H1 (cell line): ENCODE measurements around the gene CGNL1. TPM values are rescaled to one million over a fixed set of nuclear protein-coding genes. Genes with fewer than 3 reads are reported as not detected.

ENCODE experiments used
- CTCF ChIA-PET: fragments of 300-600 bp; sonication (Branson Sonifier 250); formaldehyde crosslinking; loops from one replicate; lab custom pipeline; 2021; ENCODE audit not compliant: partially characterized antibody; lab: Charles Lee
- POLR2A ChIA-PET: fragments of 300-600 bp; sonication (Branson Sonifier 250); formaldehyde crosslinking; loops from one replicate; lab custom pipeline; 2021; ENCODE audit warnings: inconsistent platforms; ENCODE audit not compliant: partially characterized antibody; lab: Charles Lee
- DNase-seq, 2 experiments: peaks; one replicate each; pipeline versions ENCODE4 v3.0.0 to v3.0.0-alpha.2; 2010 to 2022; ENCODE audit warnings: low spot score in 2 of 2, low read depth in 1 of 2, mixed read lengths in 1 of 2
- FAIRE-seq: peaks from 2 replicates; lab custom pipeline; 2011; peaks lifted over from hg19 to GRCh38; lab: Jason Lieb, UNC
- H2AFZ ChIP-seq: 2 replicates; pipeline ENCODE4 v1.8.1; 2012; ENCODE audit warnings: low read length, inconsistent platforms
- H2AK5ac ChIP-seq: 2 replicates; pipeline ENCODE4 v1.6.1; 2013; ENCODE audit warnings: low read depth, low read length
- H2BK120ac ChIP-seq: replicated peaks from 2 replicates; pipeline ENCODE3; 2013; ENCODE audit warnings: low read depth, low read length, inconsistent platforms
- H2BK12ac ChIP-seq: 2 replicates; pipeline ENCODE4 v1.6.1; 2013; ENCODE audit warnings: low read depth, low read length
- H2BK15ac ChIP-seq: 2 replicates; pipeline ENCODE4 v1.6.1; 2013; ENCODE audit warnings: low read length
- H2BK20ac ChIP-seq: 2 replicates; pipeline ENCODE4 v1.6.1; 2013; ENCODE audit warnings: low read length
- H2BK5ac ChIP-seq: 2 replicates; pipeline ENCODE4 v1.6.1; 2013; ENCODE audit warnings: low read depth, low read length
- H3K14ac ChIP-seq: 2 replicates; pipeline ENCODE4 v1.6.1; 2013; ENCODE audit warnings: inconsistent platforms; ENCODE audit not compliant: insufficient read length
- H3K18ac ChIP-seq: 2 replicates; pipeline ENCODE4 v1.6.1; 2013; ENCODE audit warnings: low read length; ENCODE audit errors: extremely low read depth
- H3K23ac ChIP-seq: 2 replicates; pipeline ENCODE4 v1.6.1; 2013; ENCODE audit warnings: inconsistent platforms; ENCODE audit not compliant: insufficient read length
- H3K23me2 ChIP-seq: 2 replicates; pipeline ENCODE4 v1.6.1; 2013; ENCODE audit warnings: low read depth, low read length
- H3K27ac ChIP-seq: 2 replicates; pipeline ENCODE4 v1.6.1; 2011; ENCODE audit warnings: low read depth, low read length, inconsistent platforms
- H3K27me3 ChIP-seq, 4 experiments: replicated peaks in 1 of 4; 1 replicate in 1 of 4; 2 replicates in 3 of 4; pipeline versions ENCODE4 v1.6.1 to v1.8.1; 2011 to 2013; ENCODE audit warnings: low read length in 3 of 4, mild to moderate bottlenecking in 3 of 4, inconsistent platforms in 2 of 4, mixed read lengths in 2 of 4, moderate library complexity in 1 of 4; ENCODE audit not compliant: control insufficient read depth in 3 of 4, insufficient read depth in 3 of 4; ENCODE audit errors: extremely low read depth in 1 of 4
- H3K36me3 ChIP-seq, 4 experiments: 2 replicates each; pipeline versions ENCODE4 v1.6.1 to v1.8.1; 2011 to 2013; ENCODE audit warnings: mild to moderate bottlenecking in 4 of 4, low read length in 3 of 4, moderate library complexity in 2 of 4, control low read depth in 1 of 4, inconsistent platforms in 1 of 4; ENCODE audit not compliant: insufficient read depth in 4 of 4, control insufficient read depth in 2 of 4
- H3K4ac ChIP-seq: replicated peaks from 2 replicates; pipeline ENCODE3; 2013; ENCODE audit warnings: low read length, low read depth, mixed read lengths, inconsistent platforms; ENCODE audit not compliant: insufficient read length
- H3K4me1 ChIP-seq, 4 experiments: replicated peaks in 1 of 4; 1 replicate in 1 of 4; 2 replicates in 3 of 4; pipeline versions ENCODE4 v1.6.1 to v1.8.1; 2011 to 2013; ENCODE audit warnings: low read length in 3 of 4, inconsistent platforms in 2 of 4, mixed read lengths in 1 of 4; ENCODE audit not compliant: insufficient read depth in 4 of 4, control insufficient read depth in 3 of 4
- H3K4me2 ChIP-seq, 2 experiments: 2 replicates each; pipeline versions ENCODE4 v1.6.1 to v1.8.1; 2011 to 2013; ENCODE audit warnings: low read depth in 2 of 2, low read length in 2 of 2, control low read depth in 1 of 2, inconsistent platforms in 1 of 2, mild to moderate bottlenecking in 1 of 2; ENCODE audit not compliant: insufficient read depth in 1 of 2
- H3K4me3 ChIP-seq, 4 experiments: fragments of 200-600, 300-600 bp in 1 of 4; sonication (generic), shearing (Covaris generic), sonication (Bioruptor Twin) in 1 of 4; 2 replicates each; pipeline versions ENCODE4 v1.5.1 to v1.8.1; 2011 to 2016; ENCODE audit warnings: low read length in 4 of 4, low read depth in 3 of 4, control low read depth in 2 of 4, inconsistent platforms in 2 of 4, mild to moderate bottlenecking in 2 of 4, mixed read lengths in 1 of 4, moderate library complexity in 1 of 4; ENCODE audit not compliant: insufficient read depth in 2 of 4; ENCODE audit errors: extremely low read depth in 1 of 4
- H3K56ac ChIP-seq: replicated peaks from 2 replicates; pipeline ENCODE3; 2013; ENCODE audit warnings: low read depth, mild to moderate bottlenecking, mixed read lengths, low read length, inconsistent platforms; ENCODE audit not compliant: insufficient read length
- H3K79me1 ChIP-seq: 2 replicates; pipeline ENCODE4 v1.6.1; 2013; ENCODE audit warnings: low read depth, low read length, control low read depth
- H3K79me2 ChIP-seq, 2 experiments: 2 replicates each; pipeline versions ENCODE4 v1.6.1 to v1.8.1; 2012 to 2013; ENCODE audit warnings: low read length in 2 of 2, mild to moderate bottlenecking in 2 of 2, inconsistent platforms in 1 of 2; ENCODE audit not compliant: insufficient read depth in 2 of 2, control insufficient read depth in 1 of 2
- H3K9ac ChIP-seq, 4 experiments: replicated peaks in 1 of 4; 1 replicate in 1 of 4; 2 replicates in 3 of 4; pipeline versions ENCODE4 v1.6.1 to v1.8.1; 2011 to 2013; ENCODE audit warnings: low read depth in 3 of 4, low read length in 3 of 4, control low read depth in 2 of 4, mild to moderate bottlenecking in 2 of 4, moderate library complexity in 2 of 4, inconsistent platforms in 1 of 4; ENCODE audit errors: extremely low read depth in 1 of 4
- H3K9me3 ChIP-seq, 2 experiments: 2 replicates each; pipeline versions ENCODE4 v1.6.1 to v1.8.1; 2012 to 2013; ENCODE audit warnings: mild to moderate bottlenecking in 2 of 2, moderate library complexity in 2 of 2, control low read depth in 1 of 2, inconsistent platforms in 1 of 2, low read depth in 1 of 2, low read length in 1 of 2, mixed read lengths in 1 of 2; ENCODE audit not compliant: insufficient read depth in 2 of 2
- H4K20me1 ChIP-seq, 2 experiments: replicated peaks in 1 of 2; 2 replicates each; pipeline versions ENCODE3 to v1.8.1; 2011 to 2013; ENCODE audit warnings: inconsistent platforms in 2 of 2, low read length in 2 of 2, mild to moderate bottlenecking in 1 of 2; ENCODE audit not compliant: insufficient read depth in 2 of 2, control insufficient read depth in 1 of 2
- H4K5ac ChIP-seq: 2 replicates; pipeline ENCODE4 v1.6.1; 2013; ENCODE audit warnings: low read length, low read depth, mixed read lengths, inconsistent platforms; ENCODE audit not compliant: insufficient read length
- H4K8ac ChIP-seq: 2 replicates; pipeline ENCODE4 v1.8.0; 2013; ENCODE audit warnings: mild to moderate bottlenecking, moderate library complexity, low read length, inconsistent platforms; ENCODE audit not compliant: insufficient read depth; ENCODE audit errors: extremely low read depth
- H4K91ac ChIP-seq: replicated peaks from 2 replicates; pipeline ENCODE3; 2013; ENCODE audit warnings: low read length, mixed read lengths, inconsistent platforms; ENCODE audit not compliant: insufficient read length
- ASH2L ChIP-seq: fragments of 200-600, 300-600 bp; sonication (generic); IDR thresholded peaks from one replicate; pipeline ENCODE4 v1.7.1; 2017; ENCODE audit warnings: low read length
- CBX8 ChIP-seq: fragments of 300-800, 300-1000 bp; sonication (generic); IDR thresholded peaks from 2 replicates; pipeline ENCODE4 v1.7.1; 2016; ENCODE audit warnings: low read depth, low read length, borderline replicate concordance
- JUN ChIP-seq: IDR thresholded peaks from 2 replicates; pipeline ENCODE4 v1.6.1; 2011; ENCODE audit warnings: low read depth, mild to moderate bottlenecking, improper control_type of control experiment, low read length
- JUND ChIP-seq: IDR thresholded peaks from 2 replicates; pipeline ENCODE4 v1.6.1; 2011; ENCODE audit warnings: mild to moderate bottlenecking, improper control_type of control experiment, low read length
- KDM5A ChIP-seq: fragments of 200-600 bp; IDR thresholded peaks from 2 replicates; pipeline ENCODE4 v1.7.1; 2012; ENCODE audit warnings: mild to moderate bottlenecking, low read length, inconsistent platforms, mixed read lengths
- RNF2 ChIP-seq: fragments of 200-900, 300-1000 bp; sonication (generic); IDR thresholded peaks from 2 replicates; pipeline ENCODE4 v1.7.1; 2016; ENCODE audit warnings: borderline replicate concordance, low read depth, mild to moderate bottlenecking, antibody characterized with exemption, low read length; ENCODE audit not compliant: poor library complexity, severe bottlenecking; ENCODE audit errors: missing control alignments
- SIRT6 ChIP-seq: IDR thresholded peaks from one replicate; pipeline ENCODE4 v1.7.1; 2012; ENCODE audit warnings: low read length, inconsistent platforms
- SP1 ChIP-seq: IDR thresholded peaks from 2 replicates; pipeline ENCODE4 v1.6.1; 2011; ENCODE audit warnings: low read depth, low read length
- SP2 ChIP-seq: IDR thresholded peaks from 2 replicates; pipeline ENCODE4 v1.6.1; 2012; ENCODE audit warnings: mild to moderate bottlenecking, low read length, inconsistent platforms
- TBP ChIP-seq: IDR thresholded peaks from 2 replicates; pipeline ENCODE4 v1.6.1; 2011; ENCODE audit warnings: low read depth, low read length, improper control_type of control experiment
- YY1 ChIP-seq: IDR thresholded peaks from 2 replicates; pipeline ENCODE4 v1.6.1; 2011; ENCODE audit warnings: low read depth, mild to moderate bottlenecking, low read length
- WGBS, 2 experiments: shearing (Covaris generic) in 1 of 2; methylation state at CpG; one replicate each; pipeline versions ENCODE4 v1.1.6 to v1.1.7; 2013 to 2015; ENCODE audit warnings: low lambda C conversion rate in 2 of 2, mixed read lengths in 2 of 2, inconsistent platforms in 1 of 2, low coverage in 1 of 2, missing lambda C conversion rate in 1 of 2; ENCODE audit not compliant: insufficient replicate concordance in 2 of 2, insufficient coverage in 1 of 2, insufficient read length in 1 of 2; ENCODE audit errors: extremely low coverage in 1 of 2, missing lambda C conversion rate in 1 of 2; 5-methylcytosine and 5-hydroxymethylcytosine counted together
- polyA plus RNA-seq, 7 experiments: library from polyadenylated mRNA; depleted of rRNA in 3 of 7; stranded (reverse) in 5 of 7; unstranded in 2 of 7; fragments of >200 nt in 5 of 7; fragments of 200-250 nt in 2 of 7; gene quantifications; 1 replicate in 5 of 7; 2 replicates in 1 of 7; 4 replicates in 1 of 7; pipeline versions ENCODE4 v1.2.1 to v1.2.3, GENCODE V29; 2011 to 2013; ENCODE audit warnings: missing spikeins in 2 of 7, mixed read lengths in 2 of 7
- total RNA-seq: library from RNA; stranded (reverse); fragmentation: NEBNext Ultra II Directional; extraction: Animal tissue kit (Norgen Biotek cat#: 25700); gene quantifications from 2 replicates; pipeline ENCODE4 v1.2.1, GENCODE V29; 2021
- TF ChIP-seq, protein P1 (sequence below), 3 experiments: IDR thresholded peaks; 1 replicate in 2 of 3; 2 replicates in 1 of 3; pipeline versions ENCODE4 v1.5.1 to v1.6.1; 2011; ENCODE audit warnings: low read length in 3 of 3, mild to moderate bottlenecking in 3 of 3, inconsistent platforms in 2 of 3, low read depth in 1 of 3, moderate library complexity in 1 of 3; ENCODE audit not compliant: insufficient read depth in 1 of 3; ENCODE audit errors: control extremely low read depth in 1 of 3

The CGNL1 gene
- total and polyA plus RNA-seq, 2 of the 8 experiments (the other 6 are each of a cell fraction or from before 2014, with no cell fraction given): 21.8 to 75.6 TPM

DNA sequence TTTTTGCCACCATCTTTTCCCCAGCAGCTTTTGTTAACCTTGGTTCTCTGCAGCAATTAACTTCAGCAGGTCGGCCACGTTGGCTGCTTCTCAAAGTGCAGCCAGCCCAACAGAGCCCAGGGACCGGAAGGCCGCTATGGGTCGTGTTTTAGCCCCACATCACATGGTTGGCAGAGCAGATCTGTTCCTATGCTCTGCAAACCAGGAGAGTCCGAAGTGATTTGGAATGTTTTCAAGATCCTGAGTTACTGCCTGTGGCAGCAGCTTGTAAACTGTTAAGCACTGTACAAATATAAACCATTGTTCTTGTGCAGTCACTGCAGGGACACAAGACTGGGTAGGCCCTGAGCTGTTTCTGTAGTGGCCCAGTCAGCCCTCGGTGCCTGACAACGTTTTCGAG lies 145.8 kb downstream of the CGNL1 start:
- H2BK120ac ChIP-seq: no peak overlapping the region
- no peak overlapping the region for H2BK15ac ChIP-seq
- no peaks in the 10 kb centered on the region for H3K27me3 ChIP-seq
- H3K27ac ChIP-seq: no peak overlapping the region
- FAIRE-seq: no peak
- H2BK5ac ChIP-seq: no peak overlapping the region
- no peak overlapping the region for H3K14ac ChIP-seq
- peaks cover 13 to 45% (median 30%) of the 10 kb centered on the region in 4 experiments; a peak in 7 of 8 replicates for H3K36me3 ChIP-seq
- H2AFZ ChIP-seq: no peak overlapping the region
- no peaks in the 10 kb centered on the region for H3K79me2 ChIP-seq
- POLR2A ChIA-PET: no interaction called here
- no peak overlapping the region for H3K4ac ChIP-seq
- no peaks in the 10 kb centered on the region for H4K20me1 ChIP-seq
- CTCF ChIA-PET: interaction anchor here (1.1 to 7.7 kb wide), 5 partner anchors 11 to 375 kb away, joined by 3 to 122 read pairs (median 4); no protein-coding TSS in a partner anchor
- peaks cover 0 to 2% (median 0%) of the 10 kb centered on the region in 4 experiments; a peak in 1 of 7 replicates for H3K4me1 ChIP-seq
- no peak overlapping the region for H3K4me2 ChIP-seq
- no peak overlapping the region for H4K91ac ChIP-seq
- H2AK5ac ChIP-seq: no peak overlapping the region
- no peak overlapping the region for H4K5ac ChIP-seq
- H3K9ac ChIP-seq: no peak overlapping the region
- no peak overlapping the region for H3K56ac ChIP-seq
- H2BK12ac ChIP-seq: no peak overlapping the region
- no peak overlapping the region for H3K18ac ChIP-seq
- H2BK20ac ChIP-seq: no peak overlapping the region
- DNase-seq: no peak
- H3K79me1 ChIP-seq: no peaks in the 10 kb centered on the region; the same call in 1 of the 2 replicates
- no peak overlapping the region for H4K8ac ChIP-seq
- H3K23ac ChIP-seq: no peak overlapping the region
- no peak overlapping the region for H3K4me3 ChIP-seq
- 90% methylated on average over 9 of the region's 9 CpGs; no CpG with 5 or more reads in 1 of the 2 experiments for WGBS, 2 experiments
- H3K23me2 ChIP-seq: no peaks in the 10 kb centered on the region
- H3K9me3 ChIP-seq: no peaks in the 10 kb centered on the region
- TF ChIP-seq SP1 (no peak), JUND (no peak), YY1 (no peak), CBX8 (no peak), KDM5A (no peak), ASH2L (no peak), SIRT6 (no peak), RNF2 (no peak), SP2 (no peak), JUN (no peak), TBP (no peak)
- TF ChIP-seq, protein P1, sequence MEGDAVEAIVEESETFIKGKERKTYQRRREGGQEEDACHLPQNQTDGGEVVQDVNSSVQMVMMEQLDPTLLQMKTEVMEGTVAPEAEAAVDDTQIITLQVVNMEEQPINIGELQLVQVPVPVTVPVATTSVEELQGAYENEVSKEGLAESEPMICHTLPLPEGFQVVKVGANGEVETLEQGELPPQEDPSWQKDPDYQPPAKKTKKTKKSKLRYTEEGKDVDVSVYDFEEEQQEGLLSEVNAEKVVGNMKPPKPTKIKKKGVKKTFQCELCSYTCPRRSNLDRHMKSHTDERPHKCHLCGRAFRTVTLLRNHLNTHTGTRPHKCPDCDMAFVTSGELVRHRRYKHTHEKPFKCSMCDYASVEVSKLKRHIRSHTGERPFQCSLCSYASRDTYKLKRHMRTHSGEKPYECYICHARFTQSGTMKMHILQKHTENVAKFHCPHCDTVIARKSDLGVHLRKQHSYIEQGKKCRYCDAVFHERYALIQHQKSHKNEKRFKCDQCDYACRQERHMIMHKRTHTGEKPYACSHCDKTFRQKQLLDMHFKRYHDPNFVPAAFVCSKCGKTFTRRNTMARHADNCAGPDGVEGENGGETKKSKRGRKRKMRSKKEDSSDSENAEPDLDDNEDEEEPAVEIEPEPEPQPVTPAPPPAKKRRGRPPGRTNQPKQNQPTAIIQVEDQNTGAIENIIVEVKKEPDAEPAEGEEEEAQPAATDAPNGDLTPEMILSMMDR (IDR thresholded peaks at IDR 0.05; ENCODE audit: control extremely low read depth in 1 of 3, insufficient read depth in 1 of 3, low read depth in 1 of 3, low read length in 3 of 3): no peak
